GM12878 (cell line): ENCODE data around the gene FLNC. TPM values are rescaled to one million over a fixed set of nuclear protein-coding genes. Genes with fewer than 3 reads are reported as not detected.

ENCODE experiments used
- ATAC-seq: fragments of 200-7000 bp; cut with Tn5 transposase; 3 replicates; pipeline ENCODE4 v1.9.1; 2020; ENCODE audit warnings: mild to moderate bottlenecking, moderate library complexity
- BruUV-seq: library from RNA; stranded (reverse); fragments of 400-500 nt; replicated peaks from 2 replicates; lab custom pipeline; 2021; lab: Mats Ljungman, UMichigan
- CTCF ChIA-PET: fragments of 300-600 bp; sonication (Branson Sonifier 250); formaldehyde crosslinking; extraction: SDS; loops from one replicate; lab custom pipeline; 2021; ENCODE audit warnings: inconsistent platforms; lab: Yijun Ruan, JAX
- POLR2A ChIA-PET: fragments of 350-600 bp; formaldehyde crosslinking; extraction: SDS; loops from one replicate; lab custom pipeline; 2021; ENCODE audit warnings: inconsistent platforms; lab: Charles Lee
- RAD21 ChIA-PET: fragments of 300-600 bp; sonication (Branson Sonifier 250); formaldehyde crosslinking; loops from one replicate; lab custom pipeline; 2023; ENCODE audit warnings: antibody characterized with exemption; ENCODE audit not compliant: unreplicated experiment; lab: Charles Lee
- SMC1A ChIA-PET: fragments of 300-600 bp; sonication (Branson Sonifier 250); formaldehyde crosslinking; loops from one replicate; lab custom pipeline; 2023; ENCODE audit not compliant: unreplicated experiment, uncharacterized antibody; lab: Charles Lee
- DNase-seq: peaks from one replicate; pipeline ENCODE4 v3.0.0-alpha.2; 2011; ENCODE audit warnings: low read depth, low spot score
- FAIRE-seq: peaks from 3 replicates; lab custom pipeline; 2011; peaks lifted over from hg19 to GRCh38; lab: Jason Lieb, UNC
- H2AFZ ChIP-seq: 2 replicates; pipeline ENCODE4 v1.6.0; 2011; ENCODE audit warnings: low read depth, low read length, control low read depth; ENCODE audit not compliant: control insufficient read depth
- H3K27ac ChIP-seq: 2 replicates; pipeline ENCODE4 v1.5.1; 2011; ENCODE audit warnings: control low read depth; ENCODE audit not compliant: control insufficient read depth, insufficient read depth
- H3K27me3 ChIP-seq, 2 experiments: replicated peaks in 1 of 2; 2 replicates each; pipeline versions ENCODE4 v1.6.0 to v1.6.1; 2011; ENCODE audit warnings: low read length in 1 of 2; ENCODE audit not compliant: control insufficient read depth in 2 of 2, insufficient read depth in 2 of 2
- H3K36me3 ChIP-seq, 2 experiments: 2 replicates each; pipeline ENCODE4 v1.5.1; 2011; ENCODE audit warnings: low read length in 1 of 2; ENCODE audit not compliant: control insufficient read depth in 2 of 2, insufficient read depth in 2 of 2
- H3K4me1 ChIP-seq: 2 replicates; pipeline ENCODE4 v1.6.1; 2011; ENCODE audit warnings: mild to moderate bottlenecking, low read length, moderate library complexity, mixed read lengths; ENCODE audit not compliant: control insufficient read depth, insufficient read depth
- H3K4me2 ChIP-seq: 2 replicates; pipeline ENCODE4 v1.6.0; 2011; ENCODE audit warnings: control low read depth; ENCODE audit not compliant: control insufficient read depth, insufficient read depth
- H3K4me3 ChIP-seq: fragments of 200-600 bp; sonication (generic); 2 replicates; pipeline ENCODE4 v1.5.1; 2016
- H3K79me2 ChIP-seq: 2 replicates; pipeline ENCODE4 v1.6.0; 2011; ENCODE audit warnings: low read length; ENCODE audit not compliant: control insufficient read depth, insufficient read depth
- H3K9ac ChIP-seq: 2 replicates; pipeline ENCODE4 v1.8.0; 2011; ENCODE audit warnings: low read length, control low read depth, mixed read lengths; ENCODE audit not compliant: control insufficient read depth, insufficient read depth
- H3K9me3 ChIP-seq: replicated peaks from 3 replicates; pipeline ENCODE4 v1.5.1; 2011; ENCODE audit warnings: mild to moderate bottlenecking, low read length; ENCODE audit not compliant: control insufficient read depth, insufficient read depth
- H4K20me1 ChIP-seq: 2 replicates; pipeline ENCODE4 v1.6.0; 2011; ENCODE audit not compliant: control insufficient read depth, insufficient read depth
- CBX3 ChIP-seq: fragments of 200-600 bp; sonication (generic); IDR thresholded peaks from 2 replicates; pipeline ENCODE4 v1.6.1; 2016; ENCODE audit warnings: low read depth, borderline replicate concordance
- EGR1 ChIP-seq, 2 experiments: IDR thresholded peaks; 1 replicate in 1 of 2; 2 replicates in 1 of 2; pipeline ENCODE4 v1.6.1; 2011 to 2012; ENCODE audit warnings: low read depth in 2 of 2, low read length in 2 of 2, borderline replicate concordance in 1 of 2, mild to moderate bottlenecking in 1 of 2, moderate library complexity in 1 of 2
- MTA3 ChIP-seq: IDR thresholded peaks from 2 replicates; pipeline ENCODE4 v1.6.1; 2012; ENCODE audit warnings: low read length, inconsistent platforms, borderline replicate concordance
- NBN ChIP-seq: fragments of 450-650 bp; IDR thresholded peaks from 2 replicates; pipeline ENCODE4 v1.6.1; 2016
- NFXL1 ChIP-seq: fragments of 450-650 bp; IDR thresholded peaks from 2 replicates; pipeline ENCODE4 v1.6.1; 2017; ENCODE audit warnings: antibody characterized with exemption, mild to moderate bottlenecking, borderline replicate concordance
- NFYA ChIP-seq: IDR thresholded peaks from 2 replicates; pipeline ENCODE4 v1.6.1; 2011; ENCODE audit warnings: low read depth, mild to moderate bottlenecking, low read length, improper control_type of control experiment, borderline replicate concordance
- NR2C2 ChIP-seq: IDR thresholded peaks from 2 replicates; pipeline ENCODE4 v1.6.1; 2011; ENCODE audit warnings: borderline replicate concordance, low read depth; ENCODE audit not compliant: control insufficient read depth, insufficient read length
- RELA ChIP-seq: fragments of 450-650 bp; IDR thresholded peaks from 2 replicates; pipeline ENCODE4 v1.8.0; 2014; ENCODE audit warnings: borderline replicate concordance; ENCODE audit not compliant: partially characterized antibody
- WRNIP1 ChIP-seq: IDR thresholded peaks from 2 replicates; pipeline ENCODE4 v1.6.1; 2011; ENCODE audit warnings: low read depth, low read length, improper control_type of control experiment, borderline replicate concordance
- ZNF274 ChIP-seq: IDR thresholded peaks from one replicate; pipeline ENCODE4 v1.8.0; 2011; ENCODE audit not compliant: insufficient read length, insufficient read depth
- WGBS: methylation state at CpG from one replicate; pipeline ENCODE4 v1.1.6; 2016; ENCODE audit warnings: low lambda C conversion rate; ENCODE audit not compliant: insufficient replicate concordance, insufficient coverage; ENCODE audit errors: missing lambda C conversion rate; 5-methylcytosine and 5-hydroxymethylcytosine counted together
- in situ Hi-C: fragments of 300-500 bp; cut with MboI; formaldehyde crosslinking; loops from 9 replicates; pipeline ENCODE4 v1.14.3; 2018; ENCODE audit warnings: mixed read lengths
- intact Hi-C: fragments of 100-400 bp; cut with micrococcal nuclease; formaldehyde crosslinking; loops from one replicate; pipeline ENCODE4 v1.14.2; 2022; ENCODE audit not compliant: unreplicated experiment
- polyA plus RNA-seq, 11 experiments: library from polyadenylated mRNA; depleted of rRNA in 4 of 11; unstranded in 6 of 11; stranded (reverse) in 5 of 11; fragments of >200 nt; fragmentation: Nextera tagmentation in 4 of 11; fragmentation: Illumina TruSeq in 1 of 11; extraction: Ambion mirVana in 4 of 11; extraction: Trizol in 1 of 11; gene quantifications; 1 replicate in 1 of 11; 2 replicates in 10 of 11; pipeline versions ENCODE4 v1.2.1 to v1.2.3, GENCODE V29; 2011 to 2016; ENCODE audit warnings: inconsistent platforms in 2 of 11, missing spikeins in 2 of 11, low read depth in 1 of 11
- total RNA-seq, 4 experiments: library from RNA; depleted of rRNA in 3 of 4; stranded (reverse); fragments of >200 nt in 3 of 4; fragmentation: Illumina TruSeq in 1 of 4; extraction: Trizol in 1 of 4; gene quantifications; 2 replicates each; pipeline versions ENCODE4 v1.2.1 to v1.2.3, GENCODE V29; 2013 to 2021

Gene FLNC
- total and polyA plus RNA-seq, 10 of the 15 experiments (the other 5 are each of a cell fraction or from before 2014, with no cell fraction given), result 0.01 to 0.21 (median 0.06) TPM; not detected in 3

DNA sequence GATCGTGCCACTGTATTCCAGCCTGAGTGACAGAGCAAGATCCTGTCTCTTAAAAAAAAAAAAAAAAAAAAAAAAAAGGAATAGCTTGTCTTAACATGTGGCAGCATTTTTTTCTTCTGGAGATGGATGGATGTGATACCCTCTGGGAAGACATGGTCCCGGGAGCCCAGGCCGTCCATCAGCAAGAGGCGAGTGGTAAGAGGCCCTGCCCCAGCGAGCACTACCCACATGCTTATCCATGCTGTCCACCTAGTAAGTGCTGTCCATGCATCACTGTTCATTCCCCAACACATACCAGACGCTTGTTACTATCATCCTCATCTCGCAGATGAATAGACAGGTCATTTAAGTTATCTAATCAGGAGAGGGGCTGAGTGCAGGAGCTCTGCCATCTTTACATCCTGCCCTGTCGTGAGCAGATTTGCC is 45.3 kb downstream of the FLNC start:
- in situ Hi-C loops, result no loop called here
- RAD21 ChIA-PET, result interaction anchor here (0.6 kb wide), 1 partner anchor 401 kb away, joined by 4 read pairs; no protein-coding TSS in a partner anchor
- Histone ChIP-seq H3K9me3 (no peaks in the 10 kb centered on the region), H3K27ac (no peak overlapping the region), H3K4me1 (no peaks in the 10 kb centered on the region), H3K4me2 (no peak overlapping the region), H3K4me3 (no peak overlapping the region)
- SMC1A ChIA-PET, result interaction anchor here (1.3 kb wide), 1 partner anchor 12 kb away, joined by 3 read pairs; the partner anchor contains the start of gene ATP6V1F
- no peak for DNase-seq
- 81% methylated on average over 8 of the region's 8 CpGs for WGBS
- CTCF ChIA-PET, result interaction anchor here (0.6 to 2.0 kb wide), 4 partner anchors 8 to 486 kb away, joined by 3 to 7 read pairs (median 5); partner anchors contain the start of gene ATP6V1F
- no peak for TF ChIP-seq NFXL1
- TF ChIP-seq WRNIP1, result no peak
- no peak for TF ChIP-seq RELA
- no peak for TF ChIP-seq ZNF274
- TF ChIP-seq, all 136 proteins: peak for 0
- BruUV-seq, result no TSS peak
- no peaks in the 10 kb centered on the region for H3K79me2 ChIP-seq
- H4K20me1 ChIP-seq, result no peaks in the 10 kb centered on the region
- no peaks in the 10 kb centered on the region for H3K27me3 ChIP-seq
- H3K36me3 ChIP-seq, result no peaks in the 10 kb centered on the region
- H2AFZ ChIP-seq, result no peak overlapping the region
- FAIRE-seq (no peak), ATAC-seq (no peak)
- POLR2A ChIA-PET, result interaction anchor here (0.6 to 1.4 kb wide), 2 partner anchors 8 to 411 kb away, joined by 5 to 7 read pairs; no protein-coding TSS in a partner anchor
- intact Hi-C loops, result no loop called here
- no peak overlapping the region for H3K9ac ChIP-seq

DNA sequence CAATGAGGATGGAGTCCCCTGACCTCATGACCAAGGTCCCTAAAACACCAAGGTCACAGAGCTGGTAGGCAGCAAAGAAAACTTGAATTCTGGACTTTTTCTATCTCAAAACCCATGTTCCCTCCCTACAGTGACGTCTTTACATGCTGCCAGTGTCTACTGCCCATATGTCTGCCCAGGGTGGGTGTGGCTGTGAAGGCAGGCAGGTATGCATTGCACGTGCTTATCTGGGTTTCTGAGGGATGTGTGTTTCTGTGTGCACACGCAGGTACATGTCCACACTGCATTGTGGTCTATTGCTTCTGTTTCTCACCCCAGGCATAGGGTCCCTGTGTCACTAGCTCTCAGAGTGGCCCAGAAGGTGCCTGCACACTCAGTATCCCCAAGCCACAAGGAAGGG is 45.9 kb downstream of the FLNC start:
- no peaks in the 10 kb centered on the region for H3K4me1 ChIP-seq
- no peak overlapping the region for H3K4me2 ChIP-seq
- no peaks in the 10 kb centered on the region for H3K36me3 ChIP-seq
- POLR2A ChIA-PET, result no interaction called here
- BruUV-seq, result no TSS peak
- intact Hi-C loops, result no loop called here
- H3K9ac ChIP-seq, result no peak overlapping the region
- no peak overlapping the region for H3K27ac ChIP-seq
- FAIRE-seq (no peak), DNase-seq (no peak), ATAC-seq (no peak)
- H4K20me1 ChIP-seq, result no peaks in the 10 kb centered on the region
- no peaks in the 10 kb centered on the region for H3K79me2 ChIP-seq
- H3K27me3 ChIP-seq, result no peaks in the 10 kb centered on the region
- 84% methylated on average over 3 of the region's 3 CpGs for WGBS
- TF ChIP-seq CBX3, result no peak
- no peak for TF ChIP-seq EGR1 (IDR thresholded peaks at IDR 0.05; ENCODE audit: borderline replicate concordance in 1 of 2, low read depth in 2 of 2, low read length in 2 of 2)
- no peak for TF ChIP-seq NFYA
- TF ChIP-seq MTA3, result no peak
- TF ChIP-seq NR2C2, result no peak
- TF ChIP-seq NBN, result no peak
- no peak for TF ChIP-seq RELA
- no peak for TF ChIP-seq WRNIP1
- RAD21 ChIA-PET, result no interaction called here
- SMC1A ChIA-PET, result no interaction called here
- no peak overlapping the region for H3K4me3 ChIP-seq
- in situ Hi-C loops, result no loop called here
- H2AFZ ChIP-seq, result no peak overlapping the region
- no peaks in the 10 kb centered on the region for H3K9me3 ChIP-seq
- CTCF ChIA-PET, result interaction anchor here (1.6 kb wide), 1 partner anchor 13 kb away, joined by 7 read pairs; the partner anchor contains the start of gene ATP6V1F
